NCI-H187 (cell line): ENCODE data around the gene MRPS18A.

Experiments
- DNase-seq, 2 experiments: peaks; one replicate each; lab custom pipeline; 2025; lab: John Stamatoyannopoulos, UW

MRPS18A gene

DNA sequence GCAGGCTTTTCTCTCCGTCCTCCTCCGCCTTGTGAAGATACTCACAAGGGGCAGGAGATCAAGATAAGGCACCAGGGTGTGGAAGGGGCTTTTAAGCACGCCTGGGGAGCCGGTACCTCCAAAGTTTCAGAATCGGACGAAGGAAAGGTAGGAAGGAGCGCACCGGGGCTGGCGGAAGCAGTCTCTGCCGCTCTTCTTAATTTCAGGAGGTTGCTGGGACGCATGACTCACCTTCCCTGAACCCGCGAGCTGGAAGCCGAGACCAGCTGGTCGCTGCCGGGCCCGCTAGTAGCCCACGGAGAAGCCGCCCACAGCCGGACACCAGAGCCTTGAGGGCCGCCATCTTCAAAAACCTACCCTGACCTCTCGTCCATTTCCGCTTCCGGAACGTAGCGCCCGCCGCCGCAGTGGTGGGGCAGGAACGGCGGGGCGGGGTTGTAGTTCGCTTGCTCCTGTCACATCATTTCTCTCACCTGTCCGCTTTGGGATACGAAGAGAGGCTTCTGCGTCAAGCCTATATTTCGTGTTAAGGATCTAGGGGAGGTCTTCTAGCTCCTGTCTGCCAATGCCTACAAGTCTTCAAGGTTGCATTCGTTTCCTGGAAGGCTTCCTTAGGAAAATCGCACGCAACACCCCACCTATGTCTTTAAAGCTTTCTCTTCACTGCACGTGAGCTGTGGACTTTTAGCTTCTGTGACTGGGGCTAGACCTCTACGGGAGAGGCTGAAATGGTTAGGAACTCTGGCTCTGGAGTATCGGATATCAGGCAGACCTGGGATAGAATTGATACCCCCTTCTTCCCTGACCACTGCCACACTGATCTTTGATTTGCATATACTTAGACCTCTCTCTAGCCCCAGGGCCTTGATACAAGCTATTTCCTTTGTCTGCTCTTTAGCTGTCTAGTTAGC is at the start of gene MRPS18A:
Gene MRPS18A, minus strand, starts transcription at position 355 of the 911 bp plus-strand sequence. Its CDS starts 12 bp downstream, at position 343.
- DNase-seq: peak; percentile 19 to 62

DNA sequence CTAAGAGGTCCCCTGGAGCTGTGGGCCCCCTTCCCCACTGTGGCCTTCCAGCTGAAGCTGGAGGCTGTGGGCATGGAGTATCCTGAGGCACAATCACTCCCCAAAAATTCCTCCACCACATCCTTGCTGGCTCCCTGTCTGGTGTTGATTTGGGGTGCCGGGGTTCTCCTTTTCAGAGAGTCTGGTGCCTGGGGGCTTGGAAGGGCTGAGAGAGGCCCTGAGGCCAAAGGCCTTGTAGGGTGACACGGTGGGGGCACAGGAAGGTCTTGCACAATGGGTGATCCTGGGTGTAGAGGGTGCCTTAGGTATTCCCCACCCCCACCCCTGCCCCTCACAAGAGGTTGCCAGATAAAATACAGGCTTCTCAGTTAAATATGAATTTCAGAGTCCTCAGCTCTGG is 49.3 kb upstream of the MRPS18A start:
- DNase-seq: no peak

DNA sequence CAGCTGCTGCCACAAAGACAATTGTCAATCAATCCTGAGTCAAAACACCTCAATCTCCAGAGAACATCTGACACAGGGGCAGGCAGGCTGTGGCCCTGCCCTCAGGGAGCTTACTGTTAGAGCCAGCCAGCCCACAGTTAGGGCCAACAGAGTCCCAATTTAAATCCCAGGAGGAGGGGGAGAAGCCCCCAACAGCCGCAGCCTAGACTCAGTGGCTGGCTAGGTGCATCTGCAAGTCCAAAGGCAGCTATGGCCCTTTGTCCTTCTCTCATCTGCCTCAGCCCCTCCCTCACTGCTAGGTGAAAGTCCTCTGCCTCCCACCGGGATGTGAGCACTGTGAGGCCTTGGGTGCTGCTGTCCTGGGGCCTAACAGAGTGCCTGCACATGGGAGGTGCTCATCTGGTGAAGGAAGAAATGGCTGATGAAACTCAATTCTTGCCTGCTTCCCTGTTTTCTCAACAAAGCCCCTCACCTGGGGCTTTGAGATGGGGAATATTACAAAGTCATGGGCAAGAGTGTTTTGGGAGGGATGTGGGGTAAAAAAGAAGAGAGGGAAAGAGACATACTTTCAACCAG is 48.7 kb upstream of the MRPS18A start:
- no peak for DNase-seq

DNA sequence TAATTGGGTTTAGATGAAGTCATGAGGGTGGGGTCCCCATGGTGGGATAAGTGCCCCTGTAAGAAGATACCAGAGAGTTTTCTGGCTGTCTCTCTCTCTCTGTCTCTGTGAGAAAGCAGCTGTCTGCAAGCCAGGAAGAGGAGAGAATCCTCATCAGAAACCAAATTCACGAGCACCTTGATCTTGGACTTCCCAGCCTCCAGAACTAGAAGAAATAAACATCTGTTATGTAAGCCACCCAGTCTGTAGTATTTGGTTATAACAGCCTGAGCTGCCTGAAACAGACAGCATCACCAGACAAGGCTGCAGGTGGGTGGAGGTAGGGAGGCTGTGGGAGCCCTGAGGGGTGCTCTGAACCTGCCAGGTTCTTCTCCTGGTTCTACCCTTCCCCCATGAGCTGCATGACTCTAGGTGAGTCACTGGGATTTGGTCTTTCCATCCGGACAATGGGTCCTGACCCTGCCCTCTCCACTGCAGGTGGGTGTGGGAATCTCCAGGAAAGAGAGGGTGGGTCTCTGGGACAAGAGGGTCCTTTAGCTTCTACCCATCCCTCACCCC is 48.1 kb upstream of the MRPS18A start:
- no peak for DNase-seq

DNA sequence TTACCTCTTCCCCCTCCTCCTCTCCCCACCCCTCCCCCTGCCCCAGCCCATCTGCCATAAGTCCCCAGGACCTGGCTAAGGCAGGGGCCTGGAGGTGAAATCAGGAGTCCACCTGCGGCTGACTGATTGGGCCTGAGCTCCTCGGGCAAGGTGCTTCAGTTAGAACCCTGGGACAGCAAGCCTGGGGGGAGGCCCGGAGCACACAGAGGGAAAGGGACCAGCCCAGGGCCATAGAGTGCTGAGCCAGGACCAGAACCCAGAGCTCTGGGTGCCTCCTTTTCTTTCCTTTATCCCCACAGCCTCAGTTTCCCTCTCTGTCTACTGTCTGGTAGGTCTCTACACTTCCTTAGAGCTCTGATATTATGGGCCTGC is 46.7 kb upstream of the MRPS18A start:
- no peak for DNase-seq

DNA sequence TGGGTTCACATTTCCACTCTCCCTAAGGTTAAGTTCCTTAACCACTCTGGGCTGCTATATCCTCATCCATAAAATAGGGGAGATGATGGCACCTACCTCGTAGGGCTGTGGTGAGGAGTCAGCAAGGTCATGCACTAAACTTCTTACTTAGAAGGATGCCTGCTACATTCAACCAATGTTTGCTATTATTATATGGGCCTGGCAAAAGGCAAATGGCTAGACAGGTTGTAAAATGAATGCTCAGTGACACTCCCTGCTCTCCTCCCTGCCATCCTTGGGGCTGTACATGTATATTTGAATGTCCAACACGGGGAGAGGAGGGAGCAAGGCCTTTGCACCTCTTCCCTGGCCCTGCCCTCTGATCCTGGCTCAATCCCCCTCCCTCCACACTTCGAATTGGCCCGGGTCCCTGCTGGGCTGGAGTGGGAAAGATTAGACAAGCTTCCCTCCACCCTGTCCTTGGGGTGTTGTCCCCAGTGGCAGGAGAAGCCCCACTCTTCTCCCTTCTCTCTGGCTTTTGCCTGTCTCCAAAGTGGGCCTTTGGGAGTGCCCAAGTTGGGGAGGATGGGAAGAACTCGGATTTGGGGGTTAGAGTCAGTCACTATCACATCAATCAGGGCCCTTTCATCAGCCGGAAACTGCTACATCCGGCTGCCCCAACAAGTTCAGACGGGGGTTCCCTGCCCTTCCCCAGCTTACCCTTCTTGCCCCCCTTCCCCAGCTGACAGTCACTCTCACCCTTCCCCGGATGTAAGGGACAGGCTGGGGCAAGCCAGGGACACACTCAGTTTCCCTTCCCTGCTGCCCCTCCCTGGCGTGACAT is 46.1 kb upstream of the MRPS18A start:
- DNase-seq: no peak

DNA sequence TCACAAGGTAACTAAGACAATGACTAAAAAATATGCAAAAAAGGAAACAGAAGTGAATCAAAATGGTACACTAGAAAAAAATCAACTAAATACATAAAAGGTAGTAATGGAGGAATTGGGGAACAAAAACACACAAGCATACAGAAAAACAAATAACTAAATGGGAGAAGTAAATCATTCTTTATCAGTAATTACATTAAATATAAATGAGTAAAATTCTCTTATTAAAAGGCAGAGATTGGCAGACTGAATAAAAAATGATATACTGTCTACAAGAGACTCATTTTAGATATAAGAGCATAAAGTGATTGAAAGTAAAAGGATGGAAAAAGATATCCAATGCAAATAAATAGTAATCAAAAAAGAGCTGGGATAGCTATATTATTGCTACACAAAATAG is 43.0 kb upstream of the MRPS18A start:
- DNase-seq: no peak

DNA sequence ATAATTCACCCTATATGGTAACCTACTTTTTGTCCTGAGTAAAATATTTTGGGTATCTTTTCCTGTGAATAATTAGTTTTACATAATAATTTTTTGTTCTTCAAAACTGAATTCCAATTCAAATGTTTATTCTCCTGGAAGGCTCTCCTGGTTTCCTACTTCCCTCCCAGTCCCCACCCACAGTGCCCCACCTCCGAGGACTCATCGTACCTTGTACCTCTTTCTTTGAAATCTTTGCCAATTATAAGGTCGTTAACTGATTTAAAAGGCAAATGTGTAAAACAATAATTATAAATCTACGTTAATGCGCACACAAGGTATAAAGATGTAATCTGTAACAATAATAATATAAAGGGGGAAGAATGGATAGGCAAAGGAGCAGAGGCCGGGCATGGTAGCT is 41.9 kb upstream of the MRPS18A start:
- no peak for DNase-seq

DNA sequence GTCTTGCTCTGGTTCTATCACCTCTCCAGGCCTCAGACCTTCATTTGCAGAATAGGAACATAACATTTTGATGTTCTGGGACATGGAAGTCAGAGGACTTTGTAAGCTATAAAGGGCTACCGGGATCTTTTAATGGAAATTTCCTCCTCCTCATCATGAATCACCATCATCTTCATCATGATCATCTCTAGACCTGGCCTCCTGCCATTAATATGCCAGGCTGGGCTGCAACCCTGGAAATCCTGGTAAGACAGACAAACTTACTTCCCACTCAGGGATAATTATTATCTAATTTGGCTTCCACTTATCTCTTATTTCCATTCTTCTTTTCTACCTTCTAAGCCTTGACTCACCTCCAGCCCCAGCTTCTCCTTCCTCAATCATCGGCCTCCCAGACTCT is 41.0 kb upstream of the MRPS18A start:
- no peak for DNase-seq

DNA sequence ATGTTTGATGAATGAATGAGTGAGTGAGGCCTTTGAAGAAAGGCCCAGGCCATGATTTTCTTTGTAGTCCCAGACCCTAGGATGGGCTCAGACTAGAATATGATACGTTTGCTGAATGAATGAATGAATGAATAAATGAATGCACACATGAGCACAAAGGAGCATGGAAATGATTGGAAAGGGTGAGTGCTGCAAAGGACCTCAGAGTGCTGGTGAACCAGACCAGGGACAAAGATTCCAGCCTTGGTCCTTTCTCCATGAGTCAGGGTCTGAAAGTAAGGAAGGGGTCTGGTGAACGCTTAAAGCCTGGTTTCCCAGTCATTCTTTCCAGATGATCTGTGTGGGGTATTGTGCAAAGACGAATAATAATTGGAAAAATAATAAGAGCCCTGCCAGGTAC is 40.0 kb upstream of the MRPS18A start:
- DNase-seq: no peak

DNA sequence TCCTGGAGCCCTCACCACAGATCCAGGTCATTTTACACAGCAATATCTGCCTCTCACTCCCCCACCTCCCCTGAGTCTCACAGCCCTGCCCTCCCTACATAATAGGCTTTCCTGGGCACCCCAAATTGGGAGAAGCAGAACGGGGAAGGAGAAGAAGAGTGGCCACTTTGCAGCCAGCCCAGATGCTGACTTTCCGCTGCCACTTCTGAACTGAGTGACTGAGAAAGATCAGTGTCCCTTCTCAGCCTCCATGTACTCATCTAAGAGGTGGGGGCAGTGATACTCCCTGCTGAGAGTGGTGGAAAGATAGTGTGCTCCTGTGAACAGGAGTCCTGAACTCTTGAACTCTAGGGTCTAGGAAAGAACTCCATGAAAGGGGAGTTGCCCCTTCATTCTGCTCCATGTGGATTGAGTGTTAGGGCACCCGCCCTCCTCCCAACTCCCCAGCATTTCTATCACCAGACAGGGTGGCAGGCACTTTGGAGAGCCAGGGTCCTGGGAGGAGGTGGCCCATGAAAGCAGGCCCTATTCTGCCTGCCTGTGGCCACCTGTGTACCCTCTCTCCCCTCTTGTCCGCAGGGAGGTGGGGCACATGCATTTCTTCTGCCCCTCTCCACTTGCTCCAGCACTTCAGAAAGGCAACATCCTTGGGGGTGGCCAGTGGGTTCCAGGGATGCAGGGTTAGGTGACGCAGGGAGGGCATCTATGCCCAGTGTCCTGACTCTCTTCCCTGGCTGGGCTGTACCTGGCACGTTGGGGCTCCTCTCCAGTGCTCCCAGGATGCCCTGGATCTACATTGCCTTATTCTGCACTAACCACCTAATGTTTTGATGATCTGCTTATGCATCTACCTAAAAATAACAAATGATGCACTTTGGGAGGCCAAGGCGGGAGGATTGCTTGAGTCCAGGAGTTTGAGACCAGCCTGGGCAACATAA is 38.3 kb upstream of the MRPS18A start:
- no peak for DNase-seq

DNA sequence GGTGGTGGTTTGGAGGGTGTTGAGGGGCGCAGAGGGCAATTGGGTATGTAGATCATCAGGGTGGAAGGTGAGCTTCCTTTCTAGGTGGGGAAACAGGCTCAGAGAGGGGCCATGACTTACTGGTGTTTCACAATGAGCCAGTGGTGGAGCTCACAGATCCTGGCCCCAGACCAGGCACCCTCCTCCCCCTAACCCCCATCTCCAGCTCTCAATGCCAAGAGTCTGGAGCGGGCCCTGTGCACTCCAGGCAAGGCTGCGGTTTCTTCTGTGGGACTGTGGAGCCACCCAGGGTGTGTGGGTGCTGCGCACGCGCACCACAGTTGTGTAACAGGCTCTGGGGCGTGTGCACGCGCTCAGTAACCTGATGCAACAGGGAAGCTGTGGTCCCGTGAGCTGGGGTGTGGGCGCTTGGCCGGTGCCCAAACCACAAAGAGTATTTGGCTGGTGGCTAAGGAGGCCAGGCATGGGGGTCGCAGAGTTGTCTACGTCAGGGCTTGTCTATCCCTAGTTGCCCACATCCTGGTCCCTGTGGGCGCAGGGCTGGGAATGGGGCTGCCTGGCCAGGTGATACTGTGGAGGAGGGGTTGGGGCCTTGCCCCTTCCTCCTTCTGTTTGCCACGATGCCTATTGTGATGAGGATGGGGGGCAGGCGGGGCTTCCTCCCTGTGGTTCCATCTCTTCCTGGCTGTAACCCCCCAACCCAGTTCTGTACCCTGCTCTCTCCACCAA is 37.5 kb upstream of the MRPS18A start:
- DNase-seq: peak; percentile 57 to 88

DNA sequence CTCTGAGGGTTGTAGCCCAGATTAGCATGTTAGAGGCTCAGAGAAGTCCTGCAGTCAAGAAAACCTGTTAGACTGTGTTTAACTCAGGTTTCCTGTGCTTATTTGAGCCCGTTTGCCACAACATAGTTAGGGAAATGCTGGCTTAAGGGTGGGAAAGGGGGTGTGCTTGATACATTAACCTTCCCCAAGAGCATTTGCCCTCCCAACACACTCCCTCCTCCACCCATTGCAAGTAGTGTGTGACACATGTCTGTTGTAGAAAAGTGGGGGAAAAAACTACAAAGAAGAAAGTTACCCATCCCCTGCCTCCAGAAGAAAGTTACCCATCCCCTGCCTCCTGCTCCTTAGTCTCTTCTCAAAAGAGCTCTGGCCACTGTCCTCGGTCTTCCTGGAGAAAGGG is 36.8 kb upstream of the MRPS18A start:
- no peak for DNase-seq

DNA sequence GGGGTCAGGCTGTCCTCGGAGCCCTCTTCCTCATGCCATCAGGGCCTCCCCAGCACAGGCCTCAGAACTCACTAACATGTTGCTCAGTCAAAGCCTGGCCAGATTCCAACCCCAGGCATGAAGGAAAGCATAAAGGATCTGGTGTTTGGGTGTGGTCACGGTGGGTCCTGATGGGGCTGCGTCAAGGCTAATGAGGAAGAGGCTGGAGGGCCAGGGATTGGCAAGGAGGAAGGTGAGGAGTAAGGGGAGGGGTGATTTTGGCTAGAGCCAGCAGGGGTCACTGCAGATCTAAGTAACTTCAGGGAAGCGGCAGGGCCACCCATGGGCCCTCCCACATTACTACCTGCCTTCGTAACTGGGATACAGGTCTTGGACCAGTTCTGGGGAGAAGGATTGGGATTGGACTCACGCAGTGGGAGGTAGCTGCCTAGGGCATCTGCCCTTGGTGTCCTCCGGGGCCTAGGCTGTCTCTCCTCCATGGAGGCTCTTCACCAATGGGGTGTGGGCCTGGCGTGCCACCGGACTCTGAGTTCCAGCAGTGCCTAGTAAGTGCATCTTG is 36.2 kb upstream of the MRPS18A start:
- peak; percentile 14 to 19 for DNase-seq

DNA sequence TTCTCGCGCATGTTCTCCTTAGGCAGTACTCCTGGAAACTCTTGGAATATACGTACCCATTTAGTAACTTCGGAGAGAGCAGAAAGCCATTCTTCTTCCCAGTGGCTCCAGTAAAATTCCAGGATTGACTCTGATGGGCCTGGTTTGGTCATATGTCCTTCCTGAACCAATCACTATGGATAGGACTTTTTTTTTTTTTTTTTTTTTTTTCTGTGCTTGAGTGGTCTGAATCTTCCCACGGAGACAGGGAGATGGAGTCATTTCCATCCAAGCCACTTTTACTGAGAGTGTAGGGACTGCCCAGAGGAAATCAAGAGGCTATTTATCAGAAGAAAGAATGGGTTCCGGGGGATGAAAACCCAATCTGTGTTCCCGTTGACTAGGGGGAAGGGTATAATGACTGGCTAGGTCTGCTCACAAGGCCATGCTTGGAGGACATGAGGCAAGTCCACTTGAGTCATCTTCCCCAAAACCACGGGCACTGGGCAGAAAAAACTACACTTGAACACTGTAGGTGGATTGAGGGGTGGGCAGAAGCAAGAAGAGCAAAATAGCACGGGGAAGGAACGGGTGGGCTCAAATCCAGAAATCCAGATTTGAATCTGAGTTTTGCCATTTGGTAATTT is 35.4 kb upstream of the MRPS18A start:
- no peak for DNase-seq

DNA sequence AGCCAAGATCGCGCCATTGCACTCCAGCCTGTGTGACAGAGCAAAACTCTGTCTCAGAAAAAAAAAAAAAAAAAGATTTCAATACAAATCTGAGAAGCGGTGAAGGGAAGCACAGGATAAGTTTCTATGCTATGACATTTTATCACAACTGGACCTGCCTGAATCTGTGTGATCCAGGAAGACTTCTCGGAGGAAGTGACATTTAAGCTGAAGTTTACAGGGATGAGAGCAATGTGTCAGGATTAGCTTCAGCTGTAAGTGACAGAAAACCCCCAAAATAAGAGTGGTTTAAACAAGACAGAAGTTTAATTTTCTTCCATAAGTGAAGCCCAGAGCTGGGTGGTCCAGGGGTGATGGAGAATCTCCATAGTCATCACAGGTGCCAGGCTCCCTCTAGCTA is 33.4 kb upstream of the MRPS18A start:
- no peak for DNase-seq

DNA sequence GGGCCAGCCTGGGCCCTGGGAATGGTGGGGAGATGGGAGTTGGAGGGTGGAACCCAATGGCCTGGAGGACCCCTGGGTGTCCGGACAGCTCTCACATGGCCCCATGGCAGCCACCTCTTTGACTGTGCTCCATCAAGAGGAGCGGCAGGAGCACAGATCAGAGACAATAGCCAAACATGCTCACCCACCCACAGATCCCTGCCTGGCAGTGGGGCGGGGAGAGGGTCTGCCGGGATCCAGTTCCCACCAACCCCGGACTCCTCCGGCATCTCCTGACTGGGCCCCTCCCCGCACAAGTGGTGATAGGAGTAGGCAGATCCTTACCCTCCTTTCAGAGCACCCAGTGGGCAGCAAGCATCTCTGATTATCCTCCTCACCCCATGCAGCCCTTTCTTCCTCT is 31.9 kb upstream of the MRPS18A start:
- no peak for DNase-seq

DNA sequence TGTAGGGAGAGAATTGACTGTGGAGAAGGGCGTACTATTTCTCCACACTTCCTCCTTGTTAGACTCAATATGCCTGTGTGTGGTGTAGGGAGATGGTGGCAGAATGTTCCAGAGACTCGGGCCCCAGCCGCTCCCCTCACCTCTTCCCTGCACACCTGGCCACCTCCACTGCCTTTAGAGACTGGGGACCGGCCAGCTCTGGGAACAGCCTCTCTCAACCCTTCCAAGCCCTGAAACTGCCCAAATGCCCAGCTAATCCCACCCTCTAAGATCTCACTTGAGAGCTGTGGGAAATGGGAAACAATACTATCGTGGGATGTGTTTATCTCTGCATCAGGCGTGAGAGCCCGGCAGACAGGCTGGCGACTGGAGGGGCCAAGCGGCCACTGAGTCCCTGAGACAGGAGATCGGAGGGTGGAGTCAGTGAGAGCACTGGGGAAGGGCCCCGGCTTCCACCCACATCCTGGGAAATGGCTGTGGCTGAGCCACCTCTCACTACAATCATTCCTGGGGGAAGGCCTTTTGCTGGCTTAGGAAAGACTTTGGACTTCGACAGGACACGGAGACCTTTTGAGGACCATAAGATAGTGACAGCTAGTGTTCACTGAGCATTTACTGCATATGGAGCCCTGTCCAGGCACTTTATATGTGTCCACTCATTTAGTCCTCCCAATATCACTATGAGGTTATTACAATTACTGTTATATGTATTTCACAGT is 31.0 kb upstream of the MRPS18A start:
- no peak for DNase-seq

DNA sequence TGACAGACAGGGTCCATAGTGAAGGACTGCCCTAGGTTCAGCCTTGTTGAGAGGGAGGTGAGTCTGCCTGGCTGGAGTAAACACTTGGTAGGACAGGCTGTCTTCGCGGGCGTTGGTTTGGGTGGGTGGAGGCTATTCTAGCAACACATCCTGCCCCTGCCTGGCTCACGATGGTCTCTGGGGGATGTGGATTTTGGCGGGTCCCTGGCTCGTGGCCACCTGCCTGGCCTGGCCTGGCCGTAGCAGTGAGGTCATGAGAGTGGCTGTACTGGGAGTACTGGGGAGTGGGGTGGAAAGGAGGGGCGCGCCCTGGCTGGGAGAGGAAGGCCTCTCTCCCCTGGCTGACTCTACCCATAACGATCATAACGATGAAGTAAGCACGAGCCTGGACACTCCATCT is 30.2 kb upstream of the MRPS18A start:
- DNase-seq: no peak
